HG03108 (cell line): ENCODE data around the gene PMS1.
"Not testable (repeated sequence)": the region's sequence is repeated elsewhere in the genome, so short reads cannot be mapped to it uniquely, and the experiment has no call there.

ENCODE experiments used
- ATAC-seq: cut with Tn5 transposase; IDR thresholded peaks from one replicate; pipeline ENCODE4 v1.9.1; 2021; ENCODE audit warnings: moderate library complexity; ENCODE audit not compliant: unreplicated experiment

Gene PMS1

GRCh38 chr2:189803431-189803830, 19.2 kb downstream of the PMS1 start:
- ATAC-seq = no peak

- no peak for ATAC-seq
Observed at GRCh38 chr2:189818249-189819038, 34.2 kb downstream of the PMS1 start.

GRCh38 chr2:189819297-189819704, 35.1 kb downstream of the PMS1 start:
- ATAC-seq = no peak

GRCh38 chr2:189821953-189822748, 37.9 kb downstream of the PMS1 start:
- no peak for ATAC-seq

- ATAC-seq = no peak
Observed at GRCh38 chr2:189824694-189825396, 40.6 kb downstream of the PMS1 start.

- ATAC-seq = no peak
Observed at GRCh38 chr2:189826039-189826438, 41.8 kb downstream of the PMS1 start.

- ATAC-seq = no peak
Observed at GRCh38 chr2:189829102-189829833, 45.0 kb downstream of the PMS1 start.

GRCh38 chr2:189830510-189830909, 46.3 kb downstream of the PMS1 start:
- no peak for ATAC-seq

GRCh38 chr2:189834059-189834458, 49.8 kb downstream of the PMS1 start:
- no peak for ATAC-seq

GRCh38 chr2:189834642-189835041, 50.4 kb downstream of the PMS1 start:
- ATAC-seq = not testable (repeated sequence)

GRCh38 chr2:189835855-189836558, 51.8 kb downstream of the PMS1 start:
- ATAC-seq = no peak

- ATAC-seq = no peak
Observed at GRCh38 chr2:189836644-189837043, 52.4 kb downstream of the PMS1 start.

- no peak for ATAC-seq
Observed at GRCh38 chr2:189837326-189837725, 53.1 kb downstream of the PMS1 start.

- ATAC-seq = no peak
Observed at GRCh38 chr2:189841019-189841418, 56.8 kb downstream of the PMS1 start.

GRCh38 chr2:189848276-189848675, 64.0 kb downstream of the PMS1 start:
- ATAC-seq = no peak

GRCh38 chr2:189849550-189849949, 65.3 kb downstream of the PMS1 start:
- ATAC-seq = no peak

- ATAC-seq = no peak
Observed at GRCh38 chr2:189851174-189851826, 67.0 kb downstream of the PMS1 start.

- no peak for ATAC-seq
Observed at GRCh38 chr2:189854187-189854586, 69.9 kb downstream of the PMS1 start.

- no peak for ATAC-seq
Observed at GRCh38 chr2:189854940-189855339, 70.7 kb downstream of the PMS1 start.

- no peak for ATAC-seq
Observed at GRCh38 chr2:189858291-189858690, 74.0 kb downstream of the PMS1 start.
